Panc1 (cell line): ENCODE data around the gene BRINP3. TPM values are rescaled to one million over a fixed set of nuclear protein-coding genes. Genes with fewer than 3 reads are reported as not detected.

ENCODE experiments used
- ATAC-seq: fragments of 200-7000 bp; cut with Tn5 transposase; 2 replicates; pipeline ENCODE4 v1.9.1; 2020; ENCODE audit warnings: mild to moderate bottlenecking, moderate library complexity
- BruUV-seq: library from RNA; stranded (reverse); fragments of 400-500 nt; replicated peaks from 2 replicates; lab custom pipeline; 2021; lab: Mats Ljungman, UMichigan
- CTCF ChIA-PET: fragments of 300-600 bp; sonication (Branson Sonifier 250); formaldehyde crosslinking; loops from one replicate; lab custom pipeline; 2022; ENCODE audit warnings: antibody characterized with exemption; lab: Charles Lee
- POLR2A ChIA-PET: fragments of 300-600 bp; sonication (Branson Sonifier 250); formaldehyde crosslinking; loops from one replicate; lab custom pipeline; 2022; ENCODE audit warnings: antibody characterized with exemption; lab: Charles Lee
- DNase-seq: peaks from one replicate; pipeline ENCODE4 v3.0.0-alpha.2; 2010; ENCODE audit warnings: low read depth, low spot score
- H3K27ac ChIP-seq: 2 replicates; pipeline ENCODE4 v1.5.1; 2011; ENCODE audit warnings: mild to moderate bottlenecking, low read length, inconsistent platforms
- H3K27me3 ChIP-seq: fragments of 200-500 bp; sonication (Bioruptor generic); 2 replicates; pipeline ENCODE4 v1.6.0; 2014; ENCODE audit warnings: low read length, inconsistent platforms; ENCODE audit not compliant: control insufficient read depth, insufficient read depth
- H3K36me3 ChIP-seq: fragments of 200-500 bp; sonication (Bioruptor generic); 2 replicates; pipeline ENCODE4 v1.5.1; 2014; ENCODE audit warnings: inconsistent platforms, mild to moderate bottlenecking, low read length, moderate library complexity; ENCODE audit not compliant: control insufficient read depth, insufficient read depth
- H3K4me1 ChIP-seq: 2 replicates; pipeline ENCODE4 v1.5.1; 2011; ENCODE audit warnings: inconsistent platforms, mild to moderate bottlenecking, low read length, moderate library complexity; ENCODE audit not compliant: control insufficient read depth, insufficient read depth
- H3K4me3 ChIP-seq, 2 experiments: 2 replicates each; pipeline ENCODE4 v1.5.1; 2011 to 2012; ENCODE audit warnings: low read depth in 2 of 2, low read length in 2 of 2, mild to moderate bottlenecking in 2 of 2, inconsistent platforms in 1 of 2, moderate library complexity in 1 of 2
- H3K9me3 ChIP-seq: fragments of 200-500 bp; sonication (Bioruptor generic); 2 replicates; pipeline ENCODE4 v1.5.1; 2014; ENCODE audit warnings: low read depth, mild to moderate bottlenecking, inconsistent platforms, low read length, moderate library complexity; ENCODE audit not compliant: control insufficient read depth, insufficient read depth
- CTCF ChIP-seq: fragments of 450-650 bp; IDR thresholded peaks from 2 replicates; pipeline ENCODE4 v1.5.1; 2017; ENCODE audit warnings: mild to moderate bottlenecking
- POLR2AphosphoS5 ChIP-seq: IDR thresholded peaks from 2 replicates; pipeline ENCODE4 v1.6.1; 2012; ENCODE audit warnings: mild to moderate bottlenecking, low read depth, low read length, moderate library complexity
- REST ChIP-seq, 2 experiments: IDR thresholded peaks; 2 replicates each; pipeline ENCODE4 v1.6.1; 2011 to 2012; ENCODE audit warnings: low read depth in 2 of 2, control low read depth in 1 of 2, low read length in 1 of 2, mild to moderate bottlenecking in 1 of 2, moderate library complexity in 1 of 2; ENCODE audit not compliant: insufficient read depth in 1 of 2
- SIN3A ChIP-seq: IDR thresholded peaks from 2 replicates; pipeline ENCODE4 v1.6.1; 2012; ENCODE audit warnings: low read depth, mild to moderate bottlenecking, low read length, moderate library complexity, borderline replicate concordance; ENCODE audit not compliant: insufficient read depth
- TCF7L2 ChIP-seq: IDR thresholded peaks from 2 replicates; pipeline ENCODE4 v1.6.1; 2011; ENCODE audit warnings: mild to moderate bottlenecking, low read depth, low read length, inconsistent platforms
- in situ Hi-C: cut with HindIII; loops from 2 replicates; pipeline ENCODE4 v1.10.0; 2016; ENCODE audit warnings: low sequenced_read_pairs, low pct_unique_long_range_greater_than_20kb
- intact Hi-C: fragments of 100-400 bp; cut with micrococcal nuclease; formaldehyde crosslinking; loops from one replicate; pipeline ENCODE4 v1.10.0; 2022; ENCODE audit not compliant: unreplicated experiment
- total RNA-seq: library from RNA; stranded (reverse); gene quantifications from one replicate; pipeline ENCODE4 v1.2.1, GENCODE V29; 2021; ENCODE audit not compliant: unreplicated experiment

BRINP3 gene
- total RNA-seq, 1 experiment from 2014 or later: 1.0 TPM

GRCh38 chr1:190205713-190206112 lies 272.0 kb downstream of the BRINP3 start:
- ChIA-PET POLR2A (no interaction called here), CTCF (no interaction called here)
- intact Hi-C loops: no loop called here
- no peak for TF ChIP-seq POLR2AphosphoS5
- no peak for TF ChIP-seq TCF7L2
- no peak for TF ChIP-seq CTCF
- TF ChIP-seq SIN3A: no peak
- no peak for TF ChIP-seq REST (IDR thresholded peaks at IDR 0.05; ENCODE audit: insufficient read depth in 1 of 2, low read depth in 2 of 2, low read length in 1 of 2)
- DNase-seq (no peak), ATAC-seq (no peak)
- H3K27me3 ChIP-seq: no peaks in the 10 kb centered on the region
- no peaks in the 10 kb centered on the region for H3K9me3 ChIP-seq
- H3K27ac ChIP-seq: no peak overlapping the region
- in situ Hi-C loops: no loop called here
- no peaks in the 10 kb centered on the region for H3K4me1 ChIP-seq
- no peak overlapping the region for H3K4me3 ChIP-seq
- no TSS peak for BruUV-seq
- H3K36me3 ChIP-seq: no peaks in the 10 kb centered on the region

GRCh38 chr1:190196020-190196419 lies 281.6 kb downstream of the BRINP3 start:
- in situ Hi-C loops: no loop called here
- no TSS peak for BruUV-seq
- CTCF ChIA-PET: no interaction called here

More at GRCh38 chr1:190196020-190196419, 281.6 kb downstream of the BRINP3 start:
- H3K27me3 ChIP-seq: no peaks in the 10 kb centered on the region
- H3K36me3 ChIP-seq: no peaks in the 10 kb centered on the region
- H3K4me1 ChIP-seq: no peaks in the 10 kb centered on the region
- DNase-seq: no peak
- POLR2A ChIA-PET: no interaction called here
- H3K27ac ChIP-seq: no peak overlapping the region
- no peak overlapping the region for H3K4me3 ChIP-seq
- TF ChIP-seq POLR2AphosphoS5 (no peak), REST (IDR thresholded peaks at IDR 0.05; ENCODE audit: insufficient read depth in 1 of 2, low read depth in 2 of 2, low read length in 1 of 2) (no peak), TCF7L2 (no peak), SIN3A (no peak), CTCF (no peak)
- intact Hi-C loops: no loop called here
- no peaks in the 10 kb centered on the region for H3K9me3 ChIP-seq
- no peak for ATAC-seq
